ENCODE results near the gene CPHXL. TPM values are rescaled to one million over a fixed set of nuclear protein-coding genes. Genes with fewer than 3 reads are reported as not detected.

Gene CPHXL
- total RNA-seq, 4 donors from 2014 or later = not detected

DNA sequence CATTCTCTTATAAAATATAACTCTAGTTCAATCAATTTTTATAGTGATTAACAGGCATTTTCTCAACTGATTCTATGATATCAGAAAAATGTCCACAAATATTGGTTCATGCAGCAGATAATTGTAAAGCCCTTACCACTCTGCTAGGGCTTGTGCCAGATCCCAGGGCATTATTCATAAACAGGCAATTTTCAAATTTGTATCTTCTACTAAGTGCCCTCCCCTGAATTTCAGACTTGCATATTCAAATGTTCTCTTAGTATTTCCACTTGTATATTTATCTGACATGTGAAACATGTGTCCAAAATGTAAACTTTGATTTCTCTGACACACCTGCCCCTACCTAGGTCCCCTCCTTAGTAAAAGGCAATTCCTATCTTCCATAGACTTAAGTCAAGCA is 58.8 kb downstream of the CPHXL start:
- intact Hi-C loops (cut with DNase I) = no loop called here
- TF ChIP-seq POLR2AphosphoS5 (IDR thresholded peaks at IDR 0.05) = no peak
- TF ChIP-seq POLR2A (IDR thresholded peaks at IDR 0.05; ENCODE audit: low read depth) = no peak
- TF ChIP-seq EP300 (IDR thresholded peaks at IDR 0.05) = no peak
- TF ChIP-seq, protein P1, sequence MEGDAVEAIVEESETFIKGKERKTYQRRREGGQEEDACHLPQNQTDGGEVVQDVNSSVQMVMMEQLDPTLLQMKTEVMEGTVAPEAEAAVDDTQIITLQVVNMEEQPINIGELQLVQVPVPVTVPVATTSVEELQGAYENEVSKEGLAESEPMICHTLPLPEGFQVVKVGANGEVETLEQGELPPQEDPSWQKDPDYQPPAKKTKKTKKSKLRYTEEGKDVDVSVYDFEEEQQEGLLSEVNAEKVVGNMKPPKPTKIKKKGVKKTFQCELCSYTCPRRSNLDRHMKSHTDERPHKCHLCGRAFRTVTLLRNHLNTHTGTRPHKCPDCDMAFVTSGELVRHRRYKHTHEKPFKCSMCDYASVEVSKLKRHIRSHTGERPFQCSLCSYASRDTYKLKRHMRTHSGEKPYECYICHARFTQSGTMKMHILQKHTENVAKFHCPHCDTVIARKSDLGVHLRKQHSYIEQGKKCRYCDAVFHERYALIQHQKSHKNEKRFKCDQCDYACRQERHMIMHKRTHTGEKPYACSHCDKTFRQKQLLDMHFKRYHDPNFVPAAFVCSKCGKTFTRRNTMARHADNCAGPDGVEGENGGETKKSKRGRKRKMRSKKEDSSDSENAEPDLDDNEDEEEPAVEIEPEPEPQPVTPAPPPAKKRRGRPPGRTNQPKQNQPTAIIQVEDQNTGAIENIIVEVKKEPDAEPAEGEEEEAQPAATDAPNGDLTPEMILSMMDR (IDR thresholded peaks at IDR 0.05) = no peak

More for the DNA sequence above, 58.8 kb downstream of the CPHXL start:
- no peaks in the 10 kb centered on the region for H3K36me3 ChIP-seq
- DNase-seq (ENCODE audit: extremely low spot score) = no peak
- H3K27ac ChIP-seq (replicated peaks in 1 of 4) = no peak overlapping the region
- H3K27me3 ChIP-seq = no peaks in the 10 kb centered on the region
- H3K4me3 ChIP-seq = no peak overlapping the region
- H3K9me3 ChIP-seq = no peaks in the 10 kb centered on the region
- no peaks in the 10 kb centered on the region for H3K4me1 ChIP-seq

Small RNA genes within 50 kb of the gene (small RNA-seq; reads per million reads assigned to genes)
- 0 reads per million in 3 donors for gene RN7SL520P

Other genes with a start within 250 kb of the CPHXL start
- 1 to 10 TPM in 1 of 4 donors, under 1 TPM in 3; 0.33 to 2.4 (median 0.90) TPM for gene CHST6, start 231.0 kb downstream of the CPHXL start, total RNA-seq
- not detected for gene CHST5, start 190.4 kb downstream of the CPHXL start, total RNA-seq
- gene TMEM231, start 170.2 kb downstream of the CPHXL start, total RNA-seq = 10 to 100 TPM in 2 of 4 donors, 1 to 10 TPM in 2; 6.8 to 15.5 (median 10.5) TPM
- 100 to 1,000 TPM in 2 of 4 donors, 10 to 100 TPM in 2; 84.5 to 114 (median 101) TPM for gene GABARAPL2, start 160.1 kb downstream of the CPHXL start, total RNA-seq
- 10 to 100 TPM; 17.0 to 33.6 (median 22.7) TPM for gene ADAT1, start 103.2 kb downstream of the CPHXL start, total RNA-seq
- gene KARS1, start 78.8 kb downstream of the CPHXL start, total RNA-seq = 100 to 1,000 TPM in 3 of 4 donors, 10 to 100 TPM in 1; 95.1 to 120 (median 102) TPM
- gene TERF2IP, start 78.7 kb downstream of the CPHXL start, total RNA-seq = 10 to 100 TPM; 62.3 to 83.7 (median 64.1) TPM
- gene CPHXL2, start 49.5 kb downstream of the CPHXL start, total RNA-seq = not detected
- gene DUXB, start 25.0 kb downstream of the CPHXL start, total RNA-seq = not detected